ENCODE measurements around the gene HPS4. TPM values are rescaled to one million over a fixed set of nuclear protein-coding genes. Genes with fewer than 3 reads are reported as not detected.
"Not testable (repeated sequence)": the region's sequence is repeated elsewhere in the genome, so short reads cannot be mapped to it uniquely, and the experiment has no call there.

HPS4 gene
- total RNA-seq, 4 donors from 2014 or later, result 7.0 to 13.9 (median 10.5) TPM

GRCh38 chr22:26442086-26442756, 41.4 kb downstream of the HPS4 start:
- no peak for DNase-seq

GRCh38 chr22:26439559-26439958, 44.0 kb downstream of the HPS4 start:
- in situ Hi-C loops (cut with MboI; ENCODE audit: low sequenced_read_pairs in 4 of 4) (no loop called here), intact Hi-C loops (cut with DNase I; ENCODE audit: low total_unique reads) (no loop called here)

More at GRCh38 chr22:26442086-26442756, 41.4 kb downstream of the HPS4 start:
- H3K36me3 ChIP-seq, result no peaks in the 10 kb centered on the region
- in situ Hi-C loops (cut with MboI; ENCODE audit: low sequenced_read_pairs in 4 of 4), result no loop called here
- TF ChIP-seq CTCF (IDR thresholded peaks at IDR 0.05 in 4 of 5, conservative IDR thresholded peaks at IDR 0.05 in 1 of 5) (no peak), POLR2A (IDR thresholded peaks at IDR 0.05) (no peak)
- no peak overlapping the region for H3K4me3 ChIP-seq
- H3K27me3 ChIP-seq, result no peaks in the 10 kb centered on the region
- no peaks in the 10 kb centered on the region for H3K9me3 ChIP-seq
- intact Hi-C loops (cut with DNase I; ENCODE audit: low total_unique reads), result no loop called here
- H3K4me1 ChIP-seq, result no peaks in the 10 kb centered on the region
- H3K27ac ChIP-seq, result no peak overlapping the region
- no peak for ATAC-seq

GRCh38 chr22:26438776-26439175, 44.8 kb downstream of the HPS4 start:
- intact Hi-C loops (cut with DNase I; ENCODE audit: low total_unique reads); in situ Hi-C loops (cut with MboI; ENCODE audit: low sequenced_read_pairs in 4 of 4); DNase-seq; H3K36me3 ChIP-seq; H3K4me1 ChIP-seq; ATAC-seq; H3K9me3 ChIP-seq; H3K27me3 ChIP-seq; H3K27ac ChIP-seq; H3K4me3 ChIP-seq: not testable (repeated sequence)

More at GRCh38 chr22:26439559-26439958, 44.0 kb downstream of the HPS4 start:
- no peak for TF ChIP-seq POLR2A (IDR thresholded peaks at IDR 0.05)
- Histone ChIP-seq H3K4me1 (no peaks in the 10 kb centered on the region), H3K4me3 (no peak overlapping the region), H3K36me3 (no peaks in the 10 kb centered on the region), H3K27me3 (peaks cover 0 to 5% (median 0%) of the 10 kb centered on the region in 3 donors), H3K27ac (no peak overlapping the region), H3K9me3 (no peaks in the 10 kb centered on the region)
- ATAC-seq (no peak), DNase-seq (no peak)

GRCh38 chr22:26437694-26438392, 45.7 kb downstream of the HPS4 start:
- no peak for ATAC-seq
- intact Hi-C loops (cut with DNase I; ENCODE audit: low total_unique reads) (no loop called here), in situ Hi-C loops (cut with MboI; ENCODE audit: low sequenced_read_pairs in 4 of 4) (no loop called here)
- no peaks in the 10 kb centered on the region for H3K4me1 ChIP-seq
- H3K27ac ChIP-seq, result no peak overlapping the region
- no peak for DNase-seq
- H3K4me3 ChIP-seq, result no peak overlapping the region
- TF ChIP-seq POLR2A (IDR thresholded peaks at IDR 0.05) (no peak), CTCF (IDR thresholded peaks at IDR 0.05 in 4 of 5, conservative IDR thresholded peaks at IDR 0.05 in 1 of 5) (no peak)
- H3K27me3 ChIP-seq, result peaks cover 3 to 5% (median 4%) of the 10 kb centered on the region in 3 donors
- no peaks in the 10 kb centered on the region for H3K9me3 ChIP-seq
- H3K36me3 ChIP-seq, result no peaks in the 10 kb centered on the region

GRCh38 chr22:26436903-26437515, 46.6 kb downstream of the HPS4 start:
- no peak for DNase-seq
- TF ChIP-seq POLR2A (IDR thresholded peaks at IDR 0.05) (no peak), CTCF (IDR thresholded peaks at IDR 0.05 in 4 of 5, conservative IDR thresholded peaks at IDR 0.05 in 1 of 5) (no peak)
- Histone ChIP-seq H3K36me3 (no peaks in the 10 kb centered on the region), H3K27me3 (peaks cover 9 to 12% (median 11%) of the 10 kb centered on the region in 3 donors), H3K27ac (no peak overlapping the region), H3K4me3 (no peak overlapping the region), H3K4me1 (no peaks in the 10 kb centered on the region), H3K9me3 (no peaks in the 10 kb centered on the region)
- intact Hi-C loops (cut with DNase I; ENCODE audit: low total_unique reads), result no loop called here
- in situ Hi-C loops (cut with MboI; ENCODE audit: low sequenced_read_pairs in 4 of 4), result no loop called here
- ATAC-seq, result no peak
